Lower lobe of right lung (tissue), 2 donors: ENCODE results near the gene NOS1AP. TPM values are rescaled to one million over a fixed set of nuclear protein-coding genes. Genes with fewer than 3 reads are reported as not detected.
"Not testable (repeated sequence)": the region's sequence is repeated elsewhere in the genome, so short reads cannot be mapped to it uniquely, and the experiment has no call there.

Source experiments
- ATAC-seq, 2 donors: fragments of 200-7000 bp; cut with Tn5 transposase; one replicate each; pipeline ENCODE4 v1.9.1; 2020 to 2022; ENCODE audit warnings: mild to moderate bottlenecking in 2 of 2, moderate library complexity in 2 of 2
- DNase-seq: peaks from one replicate; pipeline ENCODE4 v3.0.0-alpha.2; 2020
- H3K27ac ChIP-seq: fragments of 200-600 bp; one replicate; pipeline ENCODE4 v1.8.0; 2022
- H3K27me3 ChIP-seq: fragments of 200-600 bp; one replicate; pipeline ENCODE4 v1.8.0; 2022; ENCODE audit warnings: low read depth
- H3K36me3 ChIP-seq: fragments of 200-600 bp; one replicate; pipeline ENCODE4 v1.8.0; 2022; ENCODE audit warnings: mild to moderate bottlenecking
- H3K4me1 ChIP-seq: fragments of 200-600 bp; one replicate; pipeline ENCODE4 v1.8.0; 2022
- H3K4me3 ChIP-seq: fragments of 200-600 bp; one replicate; pipeline ENCODE4 v1.8.0; 2022; ENCODE audit warnings: mild to moderate bottlenecking
- H3K9me3 ChIP-seq: fragments of 200-600 bp; one replicate; pipeline ENCODE4 v1.8.0; 2022
- intact Hi-C: fragments of 100-400 bp; cut with DNase I; formaldehyde crosslinking; loops from one replicate; pipeline ENCODE4 v1.11.0; 2022
- total RNA-seq: library from RNA; stranded (reverse); fragmentation: NEBNext Ultra II Directional; extraction: Animal tissue kit (Norgen Biotek cat#: 25700); gene quantifications from one replicate; pipeline ENCODE4 v1.2.1, GENCODE V29; 2021
- TF ChIP-seq, protein P1 (sequence below): fragments of 200-600 bp; IDR thresholded peaks from one replicate; pipeline ENCODE4 v1.8.0; 2022; ENCODE audit warnings: antibody characterized with exemption, mild to moderate bottlenecking
- donor health status: DM: no; HTN: yes; CAD: no; lungs with severe emphysema.

NOS1AP gene
- total RNA-seq, 1 donor from 2014 or later = 3.6 TPM

DNA sequence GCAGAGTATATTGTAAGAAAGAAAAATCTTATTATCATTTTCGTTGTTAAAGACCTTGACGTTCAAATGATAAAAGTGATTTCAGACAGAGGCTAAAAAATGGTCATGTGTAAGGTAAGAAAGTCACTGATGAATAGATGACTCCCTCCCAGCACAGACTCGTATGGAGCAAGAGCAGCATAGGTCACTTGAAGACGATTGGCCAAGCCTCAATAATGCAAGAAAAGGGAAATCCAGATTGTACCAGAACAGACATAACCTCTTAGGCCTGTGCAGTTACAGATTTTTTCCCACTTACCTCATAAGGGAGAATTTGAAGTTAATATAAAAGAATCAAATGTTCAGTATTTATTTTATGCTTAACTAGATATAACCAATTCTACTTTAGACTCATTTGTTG lies 29.5 kb upstream of the NOS1AP start:
- intact Hi-C loops = no loop called here

DNA sequence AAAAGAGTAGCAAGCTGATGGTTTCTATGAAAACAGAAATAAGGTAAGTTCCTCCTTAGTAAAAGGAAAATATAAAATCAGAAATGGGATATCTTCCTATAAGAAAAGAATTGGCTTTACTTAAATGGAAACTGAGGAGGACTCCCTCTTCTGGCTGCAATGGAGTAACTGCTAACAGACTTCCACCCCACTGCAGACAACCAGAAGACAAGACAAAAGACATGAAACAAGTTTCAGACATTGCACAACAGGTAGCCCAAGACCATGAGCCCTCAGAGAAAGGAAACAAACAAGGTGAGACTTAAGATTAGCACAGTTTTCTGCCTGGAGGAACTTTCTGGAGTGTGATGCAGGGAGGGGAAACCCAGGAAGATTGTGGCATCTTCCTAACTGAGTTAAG lies 28.8 kb upstream of the NOS1AP start:
- Histone ChIP-seq H3K27me3 (peaks cover 5% of the 10 kb centered on the region), H3K4me3 (no peak overlapping the region), H3K4me1 (no peaks in the 10 kb centered on the region), H3K9me3 (no peaks in the 10 kb centered on the region), H3K27ac (no peak overlapping the region), H3K36me3 (no peaks in the 10 kb centered on the region)
- ATAC-seq = no peak
- no peak for DNase-seq
- intact Hi-C loops = no loop called here
- TF ChIP-seq, protein P1, sequence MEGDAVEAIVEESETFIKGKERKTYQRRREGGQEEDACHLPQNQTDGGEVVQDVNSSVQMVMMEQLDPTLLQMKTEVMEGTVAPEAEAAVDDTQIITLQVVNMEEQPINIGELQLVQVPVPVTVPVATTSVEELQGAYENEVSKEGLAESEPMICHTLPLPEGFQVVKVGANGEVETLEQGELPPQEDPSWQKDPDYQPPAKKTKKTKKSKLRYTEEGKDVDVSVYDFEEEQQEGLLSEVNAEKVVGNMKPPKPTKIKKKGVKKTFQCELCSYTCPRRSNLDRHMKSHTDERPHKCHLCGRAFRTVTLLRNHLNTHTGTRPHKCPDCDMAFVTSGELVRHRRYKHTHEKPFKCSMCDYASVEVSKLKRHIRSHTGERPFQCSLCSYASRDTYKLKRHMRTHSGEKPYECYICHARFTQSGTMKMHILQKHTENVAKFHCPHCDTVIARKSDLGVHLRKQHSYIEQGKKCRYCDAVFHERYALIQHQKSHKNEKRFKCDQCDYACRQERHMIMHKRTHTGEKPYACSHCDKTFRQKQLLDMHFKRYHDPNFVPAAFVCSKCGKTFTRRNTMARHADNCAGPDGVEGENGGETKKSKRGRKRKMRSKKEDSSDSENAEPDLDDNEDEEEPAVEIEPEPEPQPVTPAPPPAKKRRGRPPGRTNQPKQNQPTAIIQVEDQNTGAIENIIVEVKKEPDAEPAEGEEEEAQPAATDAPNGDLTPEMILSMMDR = no peak

More for the DNA sequence above, 29.5 kb upstream of the NOS1AP start:
- peaks cover 5% of the 10 kb centered on the region for H3K27me3 ChIP-seq
- no peak overlapping the region for H3K27ac ChIP-seq
- TF ChIP-seq, protein P1 = no peak
- DNase-seq = no peak
- no peak overlapping the region for H3K4me3 ChIP-seq
- no peak for ATAC-seq
- H3K36me3 ChIP-seq = no peaks in the 10 kb centered on the region
- no peaks in the 10 kb centered on the region for H3K9me3 ChIP-seq
- no peaks in the 10 kb centered on the region for H3K4me1 ChIP-seq

DNA sequence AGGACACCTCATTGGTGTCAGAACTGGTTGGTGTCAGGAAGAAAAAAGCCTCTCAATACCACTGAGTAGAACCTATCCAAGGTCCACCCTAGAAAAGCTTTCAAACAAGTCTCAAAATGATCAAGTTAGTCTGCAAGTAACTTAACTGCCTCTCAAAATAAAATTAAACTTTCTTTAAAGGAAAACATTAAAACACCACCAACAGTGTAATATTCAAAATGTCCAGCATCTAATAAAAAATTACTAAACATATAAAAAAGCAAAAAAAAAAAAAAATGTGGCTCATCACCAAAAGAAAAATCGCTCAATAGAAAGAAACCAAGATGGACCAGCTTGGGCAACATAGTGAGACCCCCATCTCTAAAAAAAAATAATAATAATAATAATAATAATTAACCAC lies 27.1 kb upstream of the NOS1AP start:
- DNase-seq (no peak), ATAC-seq (no peak)
- TF ChIP-seq, protein P1 = no peak
- Histone ChIP-seq H3K9me3 (no peaks in the 10 kb centered on the region), H3K4me3 (no peak overlapping the region), H3K27ac (no peak overlapping the region), H3K4me1 (no peaks in the 10 kb centered on the region), H3K27me3 (no peaks in the 10 kb centered on the region), H3K36me3 (no peaks in the 10 kb centered on the region)
- intact Hi-C loops = no loop called here

DNA sequence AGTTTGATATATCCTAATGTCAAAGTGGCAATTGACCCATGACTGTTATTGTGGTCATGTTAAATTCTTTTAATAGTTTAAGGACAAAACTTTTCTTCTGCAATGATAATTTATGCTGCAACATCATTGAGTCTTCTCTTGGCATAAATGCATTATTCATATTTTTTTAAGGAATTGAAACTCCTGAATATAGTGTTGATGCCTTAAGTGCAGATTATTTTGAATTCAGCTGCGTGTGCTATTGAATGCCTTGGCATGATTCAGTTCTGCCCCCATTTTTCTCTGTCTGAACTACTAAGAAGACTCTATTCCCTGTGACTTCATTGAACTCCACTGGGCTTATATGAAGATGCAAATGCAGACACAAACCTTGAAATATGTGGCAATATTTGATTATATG lies 22.6 kb upstream of the NOS1AP start:
- TF ChIP-seq, protein P1 = no peak
- intact Hi-C loops = no loop called here
- Histone ChIP-seq H3K9me3 (no peaks in the 10 kb centered on the region), H3K4me3 (no peak overlapping the region), H3K27me3 (peaks cover 3% of the 10 kb centered on the region), H3K4me1 (no peaks in the 10 kb centered on the region), H3K27ac (no peak overlapping the region), H3K36me3 (no peaks in the 10 kb centered on the region)
- DNase-seq (no peak), ATAC-seq (no peak)

DNA sequence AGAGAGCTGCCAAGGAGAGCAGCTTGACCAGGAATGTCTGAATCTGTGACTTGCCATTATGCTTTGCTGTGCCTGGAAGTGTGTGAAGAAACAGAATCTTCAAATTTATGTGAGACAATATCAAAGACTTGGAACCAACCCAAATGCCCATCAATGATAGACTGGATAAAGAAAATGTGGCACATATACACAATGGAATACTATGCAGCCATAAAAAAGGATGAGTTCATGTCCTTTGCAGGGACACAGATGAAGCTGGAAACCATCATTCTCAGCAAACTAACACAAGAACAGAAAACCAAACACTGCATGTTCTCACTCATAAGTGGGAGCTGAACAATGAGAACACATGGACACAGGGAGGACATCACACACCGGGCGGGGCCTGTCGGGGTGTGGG lies 15.5 kb upstream of the NOS1AP start:
- H3K36me3 ChIP-seq, H3K4me3 ChIP-seq, H3K4me1 ChIP-seq, intact Hi-C loops, ATAC-seq, H3K27me3 ChIP-seq, H3K9me3 ChIP-seq, H3K27ac ChIP-seq, DNase-seq: not testable (repeated sequence)

DNA sequence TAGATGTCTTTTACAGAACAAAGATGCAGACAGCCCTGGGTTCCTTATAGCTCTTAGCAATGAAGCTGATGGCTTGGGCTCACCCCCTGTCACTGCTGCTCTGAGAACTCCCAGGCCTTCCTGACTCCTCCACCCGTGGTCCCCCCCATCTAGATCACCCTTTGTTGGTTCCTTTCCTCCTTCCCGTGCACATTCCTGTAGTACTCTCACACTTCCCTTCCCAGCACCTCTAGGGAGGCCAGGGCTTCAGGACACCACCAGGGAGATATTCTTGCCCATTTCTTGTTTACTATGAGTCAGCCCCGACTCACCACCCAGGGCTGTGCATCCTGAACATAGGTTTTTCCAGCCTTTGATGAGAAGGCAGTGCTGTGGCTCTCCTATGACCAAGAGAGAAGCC lies 14.4 kb upstream of the NOS1AP start:
- TF ChIP-seq, protein P1 = no peak
- no peak overlapping the region for H3K27ac ChIP-seq
- no peaks in the 10 kb centered on the region for H3K4me1 ChIP-seq
- intact Hi-C loops = loop anchor here (5.0 kb wide), 1 partner anchor 222 kb away; no protein-coding TSS in a partner anchor
- H3K9me3 ChIP-seq = no peaks in the 10 kb centered on the region
- H3K36me3 ChIP-seq = no peaks in the 10 kb centered on the region
- H3K27me3 ChIP-seq = no peaks in the 10 kb centered on the region
- DNase-seq (no peak), ATAC-seq (no peak)
- H3K4me3 ChIP-seq = no peak overlapping the region
